GM19328 (cell line): Measurements from ENCODE around the gene TM9SF2.

ENCODE experiments used
- ATAC-seq: cut with Tn5 transposase; IDR thresholded peaks from one replicate; pipeline ENCODE4 v1.9.1; 2021; ENCODE audit warnings: mild to moderate bottlenecking, moderate library complexity; ENCODE audit not compliant: unreplicated experiment

Gene TM9SF2

GRCh38 chr13:99495466-99496183 lies 5.6 kb upstream of the TM9SF2 start:
- no peak for ATAC-seq

- ATAC-seq, result peak; percentile 59
Observed at GRCh38 chr13:99496184-99497142, 4.8 kb upstream of the TM9SF2 start.

GRCh38 chr13:99498171-99499161 lies 2.8 kb upstream of the TM9SF2 start:
- peak; percentile 40 for ATAC-seq

GRCh38 chr13:99500839-99501183 lies 461 bp upstream of the TM9SF2 start:
- ATAC-seq, result peak; percentile 1

- no peak for ATAC-seq
Observed at GRCh38 chr13:99501848-99502301, 603 bp downstream of the TM9SF2 start.

- ATAC-seq, result no peak
Observed at GRCh38 chr13:99505814-99506269, 4.6 kb downstream of the TM9SF2 start.

GRCh38 chr13:99506634-99507033 lies 5.4 kb downstream of the TM9SF2 start:
- ATAC-seq, result peak; percentile 68

GRCh38 chr13:99507054-99507453 lies 5.8 kb downstream of the TM9SF2 start:
- ATAC-seq, result no peak

GRCh38 chr13:99507551-99507950 lies 6.3 kb downstream of the TM9SF2 start:
- no peak for ATAC-seq

GRCh38 chr13:99507986-99508385 lies 6.7 kb downstream of the TM9SF2 start:
- no peak for ATAC-seq

GRCh38 chr13:99509479-99509878 lies 8.2 kb downstream of the TM9SF2 start:
- ATAC-seq, result no peak

- no peak for ATAC-seq
Observed at GRCh38 chr13:99514801-99515200, 13.5 kb downstream of the TM9SF2 start.

- ATAC-seq, result no peak
Observed at GRCh38 chr13:99516153-99516929, 15.1 kb downstream of the TM9SF2 start.

GRCh38 chr13:99517577-99517976 lies 16.3 kb downstream of the TM9SF2 start:
- ATAC-seq, result no peak

- ATAC-seq, result no peak
Observed at GRCh38 chr13:99517984-99518383, 16.7 kb downstream of the TM9SF2 start.

- ATAC-seq, result no peak
Observed at GRCh38 chr13:99522298-99522697, 21.0 kb downstream of the TM9SF2 start.

GRCh38 chr13:99523838-99524237 lies 22.6 kb downstream of the TM9SF2 start:
- ATAC-seq, result no peak

GRCh38 chr13:99525967-99526366 lies 24.7 kb downstream of the TM9SF2 start:
- no peak for ATAC-seq

GRCh38 chr13:99526549-99526948 lies 25.3 kb downstream of the TM9SF2 start:
- no peak for ATAC-seq

GRCh38 chr13:99527301-99527700 lies 26.0 kb downstream of the TM9SF2 start:
- no peak for ATAC-seq
